GM19395 (cell line): ENCODE data around the gene CLDN7.

ENCODE experiments used
- ATAC-seq: cut with Tn5 transposase; IDR thresholded peaks from one replicate; pipeline ENCODE4 v1.9.1; 2021; ENCODE audit warnings: mild to moderate bottlenecking, moderate library complexity; ENCODE audit not compliant: unreplicated experiment

CLDN7 gene

GRCh38 chr17:7221278-7222092 is 40.8 kb downstream of the CLDN7 start:
- no peak for ATAC-seq

- no peak for ATAC-seq
Measured at GRCh38 chr17:7220593-7221277, 41.5 kb downstream of the CLDN7 start.

GRCh38 chr17:7219812-7220592 is 42.3 kb downstream of the CLDN7 start, which contains the start of the genes ACADVL and DLG4:
ACADVL (plus strand) TSS chr17:7219938; CDS start chr17:7219985, 47 bp downstream.
DLG4 (minus strand) TSS chr17:7219836.
- peak; percentile 59 for ATAC-seq

DNA sequence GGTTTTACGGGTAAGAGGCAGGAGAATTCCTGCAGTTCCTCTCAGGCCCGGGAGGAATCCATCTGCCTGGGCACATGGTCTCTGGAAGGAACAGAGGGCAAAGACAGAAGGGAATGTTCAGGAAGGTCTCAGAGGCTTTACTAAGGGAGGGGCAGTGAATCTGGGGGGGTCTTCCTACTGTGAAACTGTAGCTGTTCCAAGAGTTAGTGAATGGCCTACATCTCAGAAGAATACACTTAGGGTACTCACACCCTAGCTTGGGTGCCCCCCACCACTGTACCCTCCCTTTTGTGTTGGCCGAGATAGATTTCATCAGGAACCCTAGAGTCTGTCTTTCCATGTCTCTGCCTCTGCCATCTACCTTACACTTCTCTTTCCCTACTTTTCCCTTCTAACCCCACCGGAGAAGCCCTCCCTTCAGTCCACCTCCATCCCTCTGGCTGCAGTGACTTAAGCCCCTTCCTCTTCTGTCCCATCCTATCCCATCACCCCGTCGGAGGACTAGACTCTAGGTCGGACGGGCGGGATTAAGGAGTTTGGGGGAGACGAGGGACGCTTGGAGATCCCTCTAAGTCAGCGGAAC is 43.0 kb downstream of the CLDN7 start:
- no peak for ATAC-seq

- ATAC-seq, result no peak
Measured at GRCh38 chr17:7218758-7219157, 43.5 kb downstream of the CLDN7 start.

- no peak for ATAC-seq
Measured at GRCh38 chr17:7218166-7218565, 44.1 kb downstream of the CLDN7 start.

- no peak for ATAC-seq
Measured at GRCh38 chr17:7217113-7217987, 44.9 kb downstream of the CLDN7 start.

GRCh38 chr17:7216242-7217112 is 45.8 kb downstream of the CLDN7 start:
- ATAC-seq, result no peak

DNA sequence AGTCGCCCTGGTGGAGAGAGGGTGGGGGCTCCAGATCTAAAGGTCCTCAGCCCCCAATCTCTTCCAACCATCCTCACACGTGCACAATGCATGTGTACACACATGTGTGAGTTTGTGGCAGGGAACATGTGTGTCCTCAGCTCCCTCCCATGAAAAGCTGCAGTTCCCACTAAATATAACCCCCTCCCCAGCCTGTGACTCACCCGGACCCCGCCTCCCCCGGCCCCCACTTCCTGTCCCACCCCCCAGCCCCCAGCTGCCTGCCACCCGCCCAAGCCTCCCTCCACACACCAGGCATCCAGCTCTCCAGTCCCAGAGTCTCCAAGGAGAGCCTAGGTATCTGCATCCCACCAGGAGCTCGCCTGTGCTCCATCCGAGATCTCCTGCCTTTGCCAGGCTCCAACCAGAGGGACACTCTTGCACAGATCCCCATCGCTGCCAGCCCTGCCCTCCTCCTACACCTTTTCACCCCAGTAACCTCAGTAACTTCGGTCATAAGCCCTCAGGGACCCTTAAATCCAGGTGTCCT is 46.6 kb downstream of the CLDN7 start:
- no peak for ATAC-seq

- ATAC-seq, result no peak
Measured at GRCh38 chr17:7215136-7215638, 47.1 kb downstream of the CLDN7 start.

DNA sequence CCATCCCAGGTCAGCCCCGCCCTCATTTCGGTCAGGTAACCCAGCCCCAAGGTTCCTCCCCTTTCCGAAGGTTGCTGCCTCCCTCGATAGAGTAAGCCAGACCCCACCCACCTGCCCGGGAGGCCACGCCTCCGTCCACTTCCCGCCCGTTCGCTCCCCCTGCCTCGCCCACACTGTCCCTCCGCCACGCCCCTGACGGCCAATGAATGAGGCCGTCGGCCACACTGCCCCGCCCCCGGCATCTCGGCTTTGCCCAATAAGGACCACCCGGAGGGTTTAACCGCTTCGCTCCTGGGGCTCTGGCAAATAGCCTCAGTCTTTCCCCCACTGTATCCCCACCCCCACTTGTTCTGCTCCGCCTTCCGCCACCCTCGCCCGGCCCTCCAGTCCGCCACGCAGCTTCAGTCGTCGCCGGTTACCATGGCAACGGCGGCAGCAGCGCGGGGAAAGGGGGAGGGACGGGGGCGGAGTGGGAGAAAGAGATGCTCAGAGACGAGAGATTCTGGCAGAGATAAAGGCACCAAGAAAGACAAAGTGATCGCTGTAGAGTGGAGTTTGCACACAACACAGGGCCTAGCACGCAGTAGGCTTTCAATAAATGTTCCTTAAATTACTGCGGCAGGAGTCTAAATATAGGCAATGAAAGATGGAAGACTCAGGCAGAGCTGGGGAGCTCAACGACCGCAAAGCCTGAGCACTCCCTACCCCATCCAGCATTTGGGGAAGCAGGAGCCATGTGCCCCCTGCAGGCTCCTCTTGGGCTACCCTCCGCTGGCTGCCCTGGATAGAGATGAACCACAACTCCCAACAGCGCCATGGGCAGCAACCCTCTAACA is 47.8 kb downstream of the CLDN7 start:
- peak; percentile 73 for ATAC-seq

DNA sequence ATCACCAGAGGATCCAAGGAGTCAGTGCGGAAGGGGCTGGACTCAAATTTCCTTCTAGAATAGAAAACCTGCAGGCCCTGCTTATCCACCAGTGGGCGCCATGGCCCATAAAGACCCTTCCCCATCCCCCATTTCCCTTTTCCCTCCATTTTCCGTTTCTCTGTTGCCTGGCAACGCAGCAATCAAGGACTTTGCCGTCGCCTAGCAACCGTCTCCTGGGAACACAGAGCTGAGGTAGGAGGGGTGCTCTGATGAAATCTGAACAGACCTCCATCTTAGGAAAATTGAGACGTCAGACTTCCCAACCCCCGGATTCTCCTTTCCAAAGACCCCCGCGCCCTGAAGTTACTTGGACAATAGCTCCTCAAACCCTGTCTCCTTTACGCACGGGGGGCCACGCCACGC is 48.4 kb downstream of the CLDN7 start:
- ATAC-seq, result no peak

- no peak for ATAC-seq
Measured at GRCh38 chr17:7211491-7212273, 50.6 kb downstream of the CLDN7 start.
